A204.1 (cell line): ENCODE data around the gene OS9.

Experiments used
- FAIRE-seq: peaks from 2 replicates; lab custom pipeline; 2012; peaks lifted over from hg19 to GRCh38; lab: Jason Lieb, UNC

The OS9 gene

DNA sequence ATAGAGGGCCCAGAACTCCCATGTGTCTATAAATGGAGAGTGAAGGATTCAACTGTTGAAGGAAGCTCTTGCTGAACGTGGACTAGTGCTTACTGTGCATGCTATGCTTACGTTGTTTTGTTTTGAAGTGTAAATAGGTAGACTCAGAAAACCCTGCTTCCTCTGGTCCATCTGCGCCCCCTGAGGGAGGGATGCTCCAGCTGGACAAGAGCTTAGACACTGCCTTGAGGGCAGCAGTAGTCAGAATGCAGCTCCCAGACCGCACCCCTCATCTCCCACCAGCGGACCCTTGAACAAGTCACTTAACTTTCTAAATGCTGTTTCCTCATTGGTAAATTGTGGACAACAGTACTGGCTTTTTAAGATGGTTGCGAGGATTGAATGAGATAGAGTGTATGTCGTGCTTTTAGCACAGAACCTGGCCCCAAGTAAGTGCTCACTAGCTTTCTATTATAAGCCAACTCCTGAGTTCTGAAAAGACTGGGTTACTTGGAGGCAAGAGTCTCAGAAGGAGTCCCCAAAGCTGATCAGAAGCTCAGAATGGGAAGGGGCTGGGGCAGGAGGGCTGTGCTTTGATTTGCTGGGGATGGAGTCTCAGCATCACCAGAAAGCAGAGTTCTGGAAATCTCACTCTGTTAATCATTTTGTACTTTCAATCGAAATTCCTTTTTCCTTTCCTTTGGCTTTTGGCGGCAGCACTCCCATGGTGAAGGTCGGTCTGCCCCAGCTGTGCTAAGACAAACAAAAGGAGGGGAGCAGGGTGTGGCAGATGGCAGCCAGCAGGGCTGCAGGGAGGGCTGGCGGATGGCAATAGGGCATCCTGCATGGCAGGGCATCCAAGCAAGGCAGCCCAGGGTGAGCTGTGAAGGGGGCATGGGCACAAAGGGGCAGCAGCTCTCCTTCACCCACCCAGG is 29.0 kb downstream of the OS9 start:
- no peak for FAIRE-seq

DNA sequence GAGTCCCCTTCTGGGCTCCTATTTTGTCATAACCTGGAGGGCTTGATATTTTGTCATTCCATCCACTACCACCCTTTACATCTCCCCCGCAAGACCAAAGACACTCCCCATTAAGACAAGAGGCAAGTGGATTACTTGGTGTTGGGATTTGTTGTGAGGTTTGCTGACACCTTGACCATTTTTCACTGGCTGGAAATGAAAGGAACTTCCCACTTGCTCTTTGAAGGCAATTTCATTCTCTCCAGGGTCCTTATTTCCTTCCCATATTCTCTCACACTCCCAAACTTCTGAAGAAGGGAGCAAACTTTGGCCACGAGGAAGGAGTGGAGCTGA is 29.7 kb downstream of the OS9 start:
- FAIRE-seq = no peak

DNA sequence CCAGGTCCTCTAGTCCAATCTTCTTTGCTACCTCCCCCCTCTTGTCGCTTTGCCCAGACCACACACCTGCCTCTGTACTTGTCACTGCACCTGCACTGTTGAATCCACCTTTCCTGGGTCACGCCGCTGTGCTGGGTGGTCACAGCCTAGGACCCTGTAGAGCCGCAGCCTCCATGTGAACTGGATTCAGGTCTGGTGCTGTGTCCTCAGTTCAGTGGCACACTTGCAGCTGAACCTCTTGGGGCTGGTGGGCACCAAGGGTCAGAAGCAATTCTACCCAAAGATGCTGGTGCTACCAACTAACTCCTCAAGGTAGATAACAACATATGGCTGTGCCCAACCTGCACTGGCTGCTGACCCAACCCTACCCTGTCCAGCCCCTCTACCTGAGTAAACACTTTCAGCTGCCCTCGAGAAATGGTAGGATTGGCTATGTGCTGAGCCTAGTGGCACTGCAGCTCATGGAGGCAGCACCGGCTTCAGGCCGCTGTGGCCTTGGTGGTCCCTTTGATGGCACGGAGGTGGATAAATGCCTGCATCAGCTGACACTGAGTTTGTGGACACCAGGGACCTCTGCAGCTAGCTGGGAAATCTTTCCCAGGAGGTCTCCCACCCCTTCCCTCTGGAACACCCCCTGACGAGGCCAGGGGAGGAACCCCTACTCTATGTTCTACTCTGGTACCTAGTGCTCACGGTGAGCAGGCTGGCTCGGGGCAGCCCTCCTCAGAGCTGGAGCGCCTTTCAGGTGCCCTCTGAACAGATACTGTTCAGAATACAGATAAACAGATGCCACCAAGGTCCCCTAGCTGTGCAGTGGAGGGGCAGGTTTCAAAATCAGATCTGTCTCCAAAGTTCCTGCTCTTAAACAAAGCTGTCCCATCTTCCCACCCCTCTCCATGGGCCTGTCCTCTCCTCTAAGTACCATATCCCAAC is 30.3 kb downstream of the OS9 start:
- FAIRE-seq = no peak

DNA sequence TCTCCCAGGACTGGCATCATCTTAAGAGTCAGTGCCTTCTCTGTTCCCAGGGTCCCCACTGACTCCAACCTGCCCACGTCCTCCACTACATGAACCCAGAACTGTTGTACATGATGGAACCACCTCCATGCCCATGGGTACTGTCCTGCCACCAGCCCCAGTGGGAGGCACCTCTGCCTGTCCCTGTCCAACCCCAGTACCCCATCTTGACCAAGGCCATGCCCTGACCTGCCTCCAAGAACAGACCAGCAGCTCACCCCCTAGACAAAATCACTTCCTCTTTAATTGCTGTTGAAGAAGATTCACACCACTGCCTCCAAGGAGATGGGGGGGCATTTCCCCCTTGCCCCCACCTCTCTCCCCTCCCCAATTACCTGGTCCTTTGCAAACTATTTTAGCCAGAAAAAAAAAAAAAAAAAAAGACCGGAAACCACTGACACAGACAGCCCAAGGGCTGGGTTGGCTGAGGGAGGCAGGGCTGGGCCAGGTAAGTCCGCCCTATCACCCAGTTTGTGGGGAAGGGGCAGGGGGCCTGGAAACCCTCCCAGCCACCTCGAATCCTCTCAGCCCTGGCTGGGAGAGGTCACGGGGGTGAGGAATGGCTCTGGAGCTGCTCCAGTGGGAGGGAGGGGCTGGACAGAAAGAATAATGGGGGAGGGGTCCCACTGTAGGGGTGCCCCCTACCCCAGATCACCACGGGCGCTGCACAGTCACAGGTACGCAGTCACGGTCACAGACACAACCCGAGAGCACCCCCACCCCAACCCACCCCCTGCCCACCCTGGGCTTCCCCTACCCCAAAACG is 31.2 kb downstream of the OS9 start:
- FAIRE-seq = no peak

DNA sequence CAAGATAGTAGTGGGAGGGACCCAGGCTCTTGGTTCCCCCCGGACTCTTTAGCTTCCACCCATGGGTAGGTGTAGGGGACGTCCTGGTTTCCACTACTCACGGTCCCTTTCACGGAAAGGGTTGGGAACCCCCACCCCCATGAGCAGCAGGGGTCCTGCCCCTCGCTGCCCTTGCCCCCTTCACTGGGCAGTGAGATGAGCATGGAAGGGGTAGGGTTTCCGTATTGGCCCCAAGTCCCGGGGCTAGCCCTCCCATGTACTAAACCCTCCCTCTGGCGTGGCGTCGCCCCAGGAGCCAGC is 31.9 kb downstream of the OS9 start:
- no peak for FAIRE-seq

DNA sequence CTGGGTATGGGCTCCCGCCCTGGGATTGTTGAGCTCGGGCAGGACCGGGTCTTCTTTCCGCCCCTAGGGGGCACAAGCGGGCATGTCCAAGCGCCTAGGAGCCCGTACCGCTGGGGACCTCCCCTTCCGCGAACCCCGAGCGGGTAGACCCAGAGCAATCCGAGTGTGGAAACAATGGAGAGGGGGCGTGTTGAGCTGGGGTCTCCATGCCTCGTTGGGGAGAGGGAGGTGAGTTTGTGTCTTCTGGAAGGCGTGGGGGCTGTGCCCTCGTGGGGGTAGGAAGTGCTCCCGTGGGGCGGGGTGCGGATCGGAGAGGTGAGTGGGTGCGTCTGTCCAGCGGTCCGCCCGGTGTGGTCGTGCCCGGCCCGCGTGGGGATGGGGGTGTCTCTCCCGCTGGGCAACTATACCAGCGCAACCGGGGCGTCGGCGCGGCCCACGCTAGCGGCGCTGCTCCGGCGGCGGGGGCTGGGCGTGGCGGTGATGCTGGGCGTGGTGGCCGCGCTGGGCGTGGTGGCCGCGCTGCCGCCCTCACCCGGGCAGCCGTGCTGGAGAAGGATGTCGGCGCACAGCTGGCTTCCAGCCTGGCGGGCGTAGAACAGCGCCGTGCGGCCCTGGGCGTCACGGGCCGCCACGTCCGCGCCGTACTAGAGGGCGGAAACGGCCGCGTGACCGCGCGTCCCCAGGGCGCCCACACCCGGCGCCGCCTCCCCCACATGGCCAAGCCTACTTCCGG is 32.4 kb downstream of the OS9 start:
- FAIRE-seq = no peak

DNA sequence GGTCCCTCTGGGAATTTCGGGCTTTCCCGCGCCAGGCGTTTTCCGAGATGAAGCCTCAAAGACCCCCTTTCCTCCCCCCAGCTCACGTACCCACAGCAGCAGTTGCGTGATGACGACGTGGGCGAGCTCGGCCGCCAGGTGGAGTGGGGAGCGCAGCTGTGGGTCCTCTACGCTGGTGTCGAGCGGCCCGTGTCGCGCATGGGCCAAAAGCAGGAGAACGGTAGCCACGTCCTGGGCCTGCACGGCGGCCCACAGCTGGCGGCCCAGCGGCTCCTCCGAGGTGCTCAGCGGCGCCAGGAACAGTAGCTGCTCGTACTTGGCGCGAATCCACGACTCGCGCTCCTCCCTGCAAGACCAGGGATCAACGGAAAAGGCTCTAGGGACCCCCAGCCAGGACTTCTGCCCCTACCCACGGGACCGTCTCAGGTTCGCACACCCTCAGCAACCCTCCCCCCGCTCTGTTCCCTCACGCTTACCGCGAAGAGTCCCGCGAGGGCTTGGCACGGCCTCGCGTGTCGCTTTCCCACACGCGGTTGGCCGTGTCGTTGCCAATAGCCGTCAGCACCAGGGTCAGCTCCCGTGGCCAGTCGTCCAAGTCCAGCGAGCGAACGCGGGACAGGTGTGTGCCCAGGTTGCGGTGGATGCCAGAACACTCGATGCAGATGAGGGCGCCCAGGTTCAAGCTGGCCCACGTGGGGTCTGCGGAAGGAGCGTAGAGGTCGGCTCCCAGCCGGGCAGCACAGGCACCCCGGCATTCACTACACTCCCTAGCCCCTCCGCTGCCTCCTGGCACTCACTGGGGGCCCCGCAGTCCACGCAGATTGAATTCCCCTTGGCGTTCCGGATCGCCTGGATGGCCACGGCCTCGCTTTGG is 33.2 kb downstream of the OS9 start:
- no peak for FAIRE-seq

DNA sequence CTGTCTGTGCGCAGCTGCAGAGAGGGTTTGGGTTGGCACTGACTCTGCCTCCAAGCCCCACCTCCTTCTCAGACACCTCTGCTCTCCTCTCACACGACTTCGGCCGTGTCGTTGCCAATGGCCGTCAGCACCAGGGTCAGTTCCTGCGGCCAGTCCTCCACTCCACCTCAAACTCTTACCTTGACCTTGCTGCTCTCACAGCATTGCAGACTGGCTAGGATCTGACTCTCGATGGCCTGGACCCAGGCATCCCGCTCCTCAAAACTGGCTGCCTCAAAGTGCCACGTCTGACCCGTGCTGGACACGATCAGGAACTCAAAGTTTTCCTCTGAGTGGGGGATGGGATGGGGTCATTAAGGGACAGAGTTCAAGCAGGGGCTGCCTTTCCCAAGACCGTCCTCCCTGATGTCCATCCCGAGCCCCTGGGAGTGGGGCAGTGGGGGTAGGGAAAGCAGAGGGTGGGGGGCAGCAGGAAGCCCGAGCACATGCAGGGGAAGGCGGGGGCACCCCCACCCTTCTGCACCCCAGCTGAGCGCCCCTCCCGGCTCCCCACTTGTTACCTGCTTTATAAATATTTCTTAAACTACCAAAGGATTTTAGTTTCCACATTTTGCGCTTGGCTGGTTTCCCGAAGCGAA is 33.9 kb downstream of the OS9 start:
- no peak for FAIRE-seq

DNA sequence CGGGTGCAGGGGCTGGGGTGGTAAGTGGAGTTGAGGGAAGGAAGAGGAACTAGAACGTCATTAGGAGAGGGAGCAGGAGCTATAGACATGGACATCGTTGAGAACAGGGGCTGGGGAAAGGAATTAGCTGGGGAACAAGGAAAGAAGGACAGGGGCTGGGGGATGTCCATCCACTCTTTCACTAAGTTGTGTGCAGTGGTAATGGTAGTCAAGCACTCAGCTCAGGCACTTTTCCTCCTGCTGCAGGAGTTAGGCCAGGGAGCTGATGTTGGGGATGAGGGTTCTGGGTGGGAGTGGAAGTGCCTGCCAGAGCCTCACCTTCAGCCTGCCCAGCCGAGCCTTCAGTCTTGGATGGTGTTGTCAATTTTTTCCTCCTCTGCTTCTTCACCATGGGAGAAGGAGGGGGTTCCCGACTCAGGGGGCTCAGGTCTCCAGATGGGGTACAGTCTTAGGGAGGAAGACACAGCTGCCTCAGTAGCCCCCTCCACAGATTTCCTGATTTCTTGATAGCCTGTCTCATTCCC is 35.5 kb downstream of the OS9 start:
- FAIRE-seq = no peak

DNA sequence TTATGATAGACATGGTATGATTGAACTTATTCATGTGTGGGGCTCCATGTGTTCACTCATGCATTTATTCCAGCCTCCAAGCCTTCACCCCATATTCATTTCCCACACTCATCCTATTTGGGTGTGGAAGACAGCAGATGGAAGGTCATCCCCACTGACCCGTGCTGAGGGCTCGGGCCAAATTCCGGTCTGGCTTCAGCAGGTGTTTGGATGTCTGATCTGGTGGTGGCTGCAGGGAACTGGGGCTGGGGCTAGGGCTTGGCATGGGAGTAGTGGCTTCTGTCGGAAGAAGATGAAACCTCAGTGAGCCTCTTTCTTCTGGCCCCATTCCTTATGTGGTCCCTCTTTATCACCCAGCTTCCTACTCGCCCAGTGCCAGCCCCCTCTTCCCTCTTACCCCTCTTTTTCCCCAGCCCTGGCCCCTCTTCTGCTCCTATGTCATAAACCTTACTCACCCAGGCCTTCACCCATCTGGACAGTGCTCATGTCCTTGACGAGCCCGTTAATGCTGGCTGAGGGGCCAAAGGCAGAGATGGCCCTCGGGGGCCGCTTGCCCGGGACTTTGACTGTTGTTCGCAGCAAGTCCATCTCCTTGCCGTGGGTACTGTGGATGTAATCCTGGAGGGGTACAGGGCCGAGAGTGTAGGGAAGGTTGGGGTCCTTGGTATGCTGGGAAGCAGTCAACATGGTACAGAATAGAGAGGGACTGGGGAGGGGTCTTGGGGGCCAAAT is 36.6 kb downstream of the OS9 start:
- no peak for FAIRE-seq

DNA sequence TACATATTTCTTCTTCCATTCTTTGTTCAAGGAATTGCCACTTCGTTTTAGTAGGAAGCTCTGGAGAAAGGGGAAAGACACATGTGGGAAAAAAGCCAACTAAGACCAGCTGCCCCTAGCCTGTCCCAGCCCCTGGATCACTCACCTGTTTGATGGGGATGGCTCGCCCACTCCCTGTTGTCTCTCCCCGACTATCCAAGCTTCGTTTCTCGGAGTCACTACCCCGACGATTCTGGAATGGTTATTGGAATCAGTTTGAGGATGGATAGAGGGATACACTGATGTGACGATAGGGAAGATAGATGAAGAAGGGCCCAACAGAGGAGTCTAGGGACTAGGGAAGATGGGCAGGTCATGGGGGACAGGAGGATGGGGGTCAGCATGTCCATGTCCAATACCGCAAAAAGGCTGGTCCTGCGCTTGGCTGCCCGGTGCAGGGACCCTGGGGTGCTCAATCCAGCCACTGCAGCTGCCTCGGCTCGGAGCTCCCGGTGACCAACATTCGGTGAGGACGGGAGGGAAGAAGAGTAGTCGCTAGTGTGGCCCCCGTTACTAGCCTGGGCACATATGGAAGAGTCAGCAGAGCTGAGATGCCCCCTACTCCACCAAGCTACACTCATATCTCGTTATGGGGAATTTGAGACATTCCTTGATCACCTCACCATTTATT is 37.6 kb downstream of the OS9 start:
- FAIRE-seq = no peak

DNA sequence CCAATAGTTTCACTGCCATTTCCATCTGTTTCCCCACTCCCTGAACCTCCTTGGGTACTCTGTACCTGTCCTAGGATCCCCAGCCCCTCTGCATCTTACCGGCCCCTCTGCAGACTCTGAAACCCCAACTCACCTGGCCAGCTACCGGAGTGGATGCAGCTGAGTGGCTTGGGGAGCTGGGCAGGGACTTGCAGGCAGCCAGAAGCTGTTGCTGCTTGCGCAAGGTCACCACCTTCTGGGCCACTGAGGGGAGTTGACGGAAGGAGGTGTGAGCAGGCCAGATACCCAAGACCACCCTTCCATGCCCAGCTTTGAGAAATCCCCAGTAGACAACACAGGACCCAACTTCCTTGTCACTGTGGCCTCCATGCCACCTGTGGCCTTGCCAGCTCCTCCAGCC is 38.3 kb downstream of the OS9 start:
- no peak for FAIRE-seq

DNA sequence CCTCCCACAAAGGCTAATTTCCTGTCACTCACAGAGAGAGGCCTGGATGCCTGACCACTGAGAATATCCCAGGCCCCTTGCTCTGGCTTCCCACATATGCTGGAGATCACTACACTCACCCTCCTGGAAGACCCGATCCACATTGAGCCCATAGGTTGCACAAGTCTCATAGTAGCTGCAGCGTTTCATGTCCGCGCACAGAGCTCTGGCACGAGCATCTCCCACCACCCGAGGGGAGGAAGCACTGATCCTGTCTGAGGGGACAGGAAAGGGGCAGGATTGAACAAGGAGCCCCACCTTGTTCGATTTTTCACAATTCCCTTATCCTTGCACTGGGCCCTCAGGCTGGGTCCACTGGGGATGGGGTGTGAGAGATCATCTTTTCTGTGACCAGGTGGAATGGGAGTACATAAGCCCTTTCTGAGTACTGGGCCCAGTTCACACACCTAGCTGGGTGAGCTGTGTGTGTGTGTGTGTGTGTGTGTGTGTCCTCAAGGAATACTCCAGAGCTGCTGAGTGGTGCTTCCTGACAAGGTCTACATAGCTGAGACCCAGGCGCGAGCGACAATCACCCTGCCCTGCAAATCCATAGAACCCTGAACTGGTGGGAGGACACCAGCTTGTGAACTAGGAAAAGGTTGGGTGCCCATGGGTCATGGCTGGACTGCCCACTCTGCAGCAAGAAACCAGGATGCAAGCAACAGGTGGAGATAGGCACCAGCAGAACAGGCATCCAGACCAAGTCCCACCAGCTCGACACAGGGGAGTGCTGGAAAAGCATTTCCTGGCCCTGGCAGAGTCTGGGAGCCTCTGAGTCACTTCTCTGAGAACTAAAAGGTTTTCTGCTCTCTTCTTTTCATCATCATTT is 39.0 kb downstream of the OS9 start:
- no peak for FAIRE-seq

DNA sequence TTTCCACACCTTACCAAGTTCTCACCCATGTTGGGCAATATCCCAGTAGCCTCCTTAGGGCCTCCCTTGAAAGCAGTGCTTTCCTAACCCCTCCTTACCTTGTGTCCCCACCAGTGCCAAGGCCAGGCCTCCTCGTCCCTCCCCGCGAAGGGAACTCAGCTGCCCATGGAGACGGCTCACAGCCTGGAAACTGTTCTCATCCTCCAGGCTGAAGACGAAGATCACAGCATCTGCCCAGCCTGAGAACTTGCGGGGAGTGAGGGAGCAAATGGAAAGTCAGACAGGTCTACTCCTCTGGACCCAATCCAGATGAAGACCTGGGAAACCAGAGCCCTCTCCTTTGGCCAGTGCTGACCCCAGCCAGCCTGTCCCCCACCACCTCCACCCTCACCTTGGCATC is 40.0 kb downstream of the OS9 start:
- FAIRE-seq = no peak

DNA sequence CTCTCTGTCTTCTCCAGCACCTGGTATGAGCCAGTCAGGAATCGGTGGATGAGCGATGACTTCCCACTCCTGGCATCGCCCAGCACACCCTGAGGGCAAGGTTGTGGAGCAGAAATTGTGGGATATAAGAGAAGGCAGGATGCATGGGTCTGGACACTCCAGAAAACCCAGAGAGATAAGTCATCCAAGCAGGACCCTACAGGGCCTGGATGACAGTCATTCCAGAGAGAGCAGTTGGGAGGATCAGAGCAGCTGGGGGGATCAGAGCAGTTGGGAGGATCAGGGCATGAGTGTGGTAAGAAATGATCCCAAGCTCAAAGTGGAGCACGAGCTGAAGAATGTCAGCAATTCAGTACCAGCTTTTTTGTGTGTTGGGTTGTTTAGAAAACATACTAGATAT is 40.7 kb downstream of the OS9 start:
- no peak for FAIRE-seq

DNA sequence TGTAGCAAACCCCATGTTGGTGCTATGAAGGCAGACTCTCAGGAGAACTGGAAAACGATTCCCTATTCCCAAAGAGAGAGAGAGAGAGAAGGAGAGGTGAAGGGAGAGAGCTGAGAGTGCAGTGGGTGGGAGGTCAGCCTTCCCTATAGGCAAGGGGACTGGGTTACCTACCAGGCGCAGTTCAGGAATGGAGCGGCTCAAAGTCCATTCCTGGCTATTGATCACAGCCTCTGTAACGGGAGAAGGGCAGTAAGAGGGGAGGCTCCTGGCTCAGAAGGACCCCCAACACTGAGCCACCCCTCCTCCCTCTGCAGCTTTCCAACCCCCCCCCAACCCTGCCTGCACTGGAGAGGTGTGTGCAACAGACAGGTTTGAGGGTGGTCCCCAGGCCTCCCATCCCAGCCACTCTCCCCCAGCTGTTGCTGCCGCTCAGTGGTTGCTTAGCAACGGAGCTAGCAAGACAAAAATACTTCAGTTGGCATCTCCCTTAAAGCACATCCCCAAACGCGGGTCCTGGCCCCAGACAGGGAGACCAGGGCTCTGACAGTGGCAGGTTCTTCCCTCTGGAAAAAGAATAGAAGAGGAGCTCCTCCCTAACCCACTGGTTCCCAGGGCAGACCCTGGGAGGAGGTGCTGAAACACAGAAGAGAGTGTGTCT is 41.4 kb downstream of the OS9 start:
- no peak for FAIRE-seq

DNA sequence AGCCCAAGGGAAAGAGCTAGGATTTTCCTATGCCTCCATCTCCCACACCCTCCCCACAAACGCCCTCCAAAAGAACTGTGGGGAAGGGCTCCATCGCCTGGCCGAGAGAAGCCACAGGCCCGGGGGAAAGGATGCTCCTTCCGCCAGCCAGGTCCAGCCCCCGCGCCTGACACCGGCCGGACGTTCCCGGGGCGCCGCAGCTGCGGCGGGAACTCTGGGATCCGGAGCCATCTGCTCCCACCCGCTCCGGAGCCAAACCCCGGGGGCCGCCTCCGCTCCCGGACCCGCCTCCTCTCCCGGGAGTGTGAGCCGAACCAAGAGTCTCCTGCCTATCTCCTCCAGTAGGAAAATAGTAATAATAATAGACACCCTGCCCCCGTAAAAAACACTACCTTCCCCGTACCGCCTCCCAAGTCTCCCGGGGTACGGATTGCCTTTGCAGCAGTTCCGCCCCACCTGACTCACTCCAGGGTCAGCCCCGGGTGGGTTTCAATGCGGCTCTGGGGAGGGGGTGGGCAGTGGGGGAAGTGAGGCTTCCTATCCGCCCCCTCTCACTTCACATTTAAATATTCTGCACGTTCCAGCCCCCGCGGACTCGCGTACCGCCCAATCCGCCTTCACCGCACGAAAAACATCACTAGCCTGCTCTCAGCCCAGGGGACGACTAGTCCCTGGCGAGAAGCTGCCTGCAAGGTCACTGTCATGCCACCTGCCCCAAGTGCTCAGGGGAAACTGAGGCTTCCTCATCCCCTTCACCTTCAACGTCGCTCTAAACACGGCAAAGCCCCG is 42.2 kb downstream of the OS9 start:
- no peak for FAIRE-seq
